ENCODE measurements around the gene SHISA7. TPM values are rescaled to one million over a fixed set of nuclear protein-coding genes. Genes with fewer than 3 reads are reported as not detected.

Gene SHISA7
- polyA plus RNA-seq, 2 of the 4 experiments (the other 2 are of a cell fraction): 0.01 TPM; not detected in 1

- ATAC-seq: no peak
- FAIRE-seq: no peak
- 33% methylated on average over 11 of the region's 11 CpGs for WGBS (ENCODE audit: missing lambda C conversion rate)
These were observed 1.5 kb upstream of the SHISA7 start for GRCh38 chr19:55444646-55445045.

GRCh38 chr19:55443824-55444480, 852 bp upstream of the SHISA7 start:
- Histone ChIP-seq H3K9me3 (no peaks in the 10 kb centered on the region), H3K4me1 (peaks cover 23% of the 10 kb centered on the region), H3K4me3 (no peak overlapping the region), H3K27ac (no peak overlapping the region), H3K4me2 (no peak overlapping the region)
- DNase-seq (ENCODE audit: low read depth in 1 of 2, low spot score in 1 of 2) (no peak), ATAC-seq (peak in 1 of 2 experiments; percentile 1; a peak in 2 of 6 replicates), FAIRE-seq (no peak)
- CTCF ChIA-PET: interaction anchor here (0.5 to 4.7 kb wide), 12 partner anchors 10 to 490 kb away, joined by 3 to 31 read pairs (median 4); partner anchors contain the start of gene KMT5C
- POLR2A ChIA-PET: interaction anchor here (1.0 kb wide), 1 partner anchor 181 kb away, joined by 4 read pairs; the partner anchor contains the start of gene ZNF784
- WGBS (ENCODE audit: missing lambda C conversion rate): 32% methylated on average over 18 of the region's 18 CpGs
- no peak for TF ChIP-seq MAZ (IDR thresholded peaks at IDR 0.05; ENCODE audit: borderline replicate concordance, low read depth, low read length)
- no peak for TF ChIP-seq ZC3H11A (IDR thresholded peaks at IDR 0.05)
- no peak for TF ChIP-seq CBX8 (IDR thresholded peaks at IDR 0.05)
- no peak for TF ChIP-seq MAFK (IDR thresholded peaks at IDR 0.05; ENCODE audit: partially characterized antibody)
- TF ChIP-seq REST (IDR thresholded peaks at IDR 0.05): no peak
- TF ChIP-seq BCL3 (IDR thresholded peaks at IDR 0.05): no peak
- no peak for TF ChIP-seq EHF (CRISPR knock-in tag; IDR thresholded peaks at IDR 0.05)
- no peak for TF ChIP-seq FOSL2 (IDR thresholded peaks at IDR 0.05)
- no peak for TF ChIP-seq FOSL2 (CRISPR knock-in tag; IDR thresholded peaks at IDR 0.05)
- no peak for TF ChIP-seq HMGXB4 (CRISPR knock-in tag; IDR thresholded peaks at IDR 0.05; ENCODE audit: borderline replicate concordance)
- TF ChIP-seq RFX5 (IDR thresholded peaks at IDR 0.05): no peak

More at GRCh38 chr19:55444646-55445045, 1.5 kb upstream of the SHISA7 start:
- POLR2A ChIA-PET: no interaction called here
- Histone ChIP-seq H3K9me3 (no peaks in the 10 kb centered on the region), H3K27ac (no peak overlapping the region), H3K4me2 (no peak overlapping the region), H3K4me1 (peaks cover 23% of the 10 kb centered on the region), H3K4me3 (no peak overlapping the region)
- DNase-seq (ENCODE audit: low read depth in 1 of 2, low spot score in 1 of 2): no peak
- CTCF ChIA-PET: interaction anchor here (0.5 to 4.7 kb wide), 9 partner anchors 9 to 304 kb away, joined by 3 to 31 read pairs (median 3); no protein-coding TSS in a partner anchor
- TF ChIP-seq MYC (IDR thresholded peaks at IDR 0.05; ENCODE audit: borderline replicate concordance, low read length): no peak
- TF ChIP-seq JUN (IDR thresholded peaks at IDR 0.05): no peak
- no peak for TF ChIP-seq BHLHE40 (IDR thresholded peaks at IDR 0.05; ENCODE audit: low read depth, low read length)
- no peak for TF ChIP-seq ATOH8 (CRISPR knock-in tag; IDR thresholded peaks at IDR 0.05; ENCODE audit: low read depth)
- TF ChIP-seq EP300 (IDR thresholded peaks at IDR 0.05): no peak
- no peak for TF ChIP-seq FOXS1 (CRISPR knock-in tag; IDR thresholded peaks at IDR 0.05)
- TF ChIP-seq PBX3 (IDR thresholded peaks at IDR 0.05): no peak
- TF ChIP-seq FOSL2 (IDR thresholded peaks at IDR 0.05): no peak
- TF ChIP-seq FOSL2 (CRISPR knock-in tag; IDR thresholded peaks at IDR 0.05): no peak
- no peak for TF ChIP-seq ZFP36 (IDR thresholded peaks at IDR 0.05; ENCODE audit: borderline replicate concordance, partially characterized antibody)
- TF ChIP-seq RNF2 (IDR thresholded peaks at IDR 0.05; ENCODE audit: borderline replicate concordance, low read depth): no peak
- no peak for TF ChIP-seq HDAC2 (IDR thresholded peaks at IDR 0.05)
- TF ChIP-seq HOXA7 (CRISPR knock-in tag; IDR thresholded peaks at IDR 0.05): no peak
- no peak for TF ChIP-seq SMC3 (IDR thresholded peaks at IDR 0.05)
- no peak for TF ChIP-seq CHD4 (IDR thresholded peaks at IDR 0.05; ENCODE audit: borderline replicate concordance)
- no peak for TF ChIP-seq NFE2L2 (conservative IDR thresholded peaks at IDR 0.05; ENCODE audit: low read length)
- TF ChIP-seq TFCP2L1 (CRISPR knock-in tag; IDR thresholded peaks at IDR 0.05): no peak
- no peak for TF ChIP-seq ELK1 (IDR thresholded peaks at IDR 0.05; ENCODE audit: low read depth, low read length)
